Measurements from ENCODE around the gene HMGCS2.

- TF ChIP-seq ZBTB11 (tag by site-specific recombination; conservative IDR thresholded peaks at IDR 0.05; ENCODE audit: low read depth) (no peak), SALL2 (tag by site-specific recombination; IDR thresholded peaks at IDR 0.05; ENCODE audit: borderline replicate concordance) (no peak), GLI2 (tag by site-specific recombination; IDR thresholded peaks at IDR 0.05; ENCODE audit: borderline replicate concordance, low read depth) (no peak)
Observed at GRCh38 chr1:119808491-119808890, 39.8 kb upstream of the HMGCS2 start.
